Neural cell (in vitro differentiated cells): ENCODE results near the gene VIP. TPM values are rescaled to one million over a fixed set of nuclear protein-coding genes. Genes with fewer than 3 reads are reported as not detected.
A peak's percentile ranks its signal among the peaks of the same experiment; 100 is the strongest.

Experiments used
- H2AFZ ChIP-seq: fragments of 200-600, 300-800 bp; sonication (generic), shearing (Covaris generic); 2 replicates; pipeline ENCODE4 v1.6.0; 2014; ENCODE audit warnings: low read depth, mild to moderate bottlenecking, antibody characterized with exemption, low read length, moderate library complexity
- H3F3A ChIP-seq: fragments of 200-600 bp; shearing (Covaris generic); 2 replicates; pipeline ENCODE4 v1.6.1; 2016; ENCODE audit warnings: mild to moderate bottlenecking, moderate library complexity, mixed read lengths, antibody characterized with exemption, low read length; ENCODE audit not compliant: insufficient read depth, poor library complexity, severe bottlenecking
- H3K27ac ChIP-seq: fragments of 200-600, 300-800 bp; sonication (generic), shearing (Covaris generic); 2 replicates; pipeline ENCODE4 v1.5.1; 2014; ENCODE audit warnings: mild to moderate bottlenecking, low read length, moderate library complexity
- H3K27me3 ChIP-seq: fragments of 300-800, 200-600 bp; sonication (generic), shearing (Covaris generic); 2 replicates; pipeline ENCODE4 v1.6.0; 2014; ENCODE audit warnings: mild to moderate bottlenecking, low read depth, low read length, moderate library complexity; ENCODE audit not compliant: insufficient read depth
- H3K36me3 ChIP-seq: fragments of 300-800, 200-600 bp; sonication (generic), shearing (Covaris generic); 2 replicates; pipeline ENCODE4 v1.5.1; 2014; ENCODE audit warnings: mild to moderate bottlenecking, antibody characterized with exemption, low read length, moderate library complexity; ENCODE audit not compliant: insufficient read depth
- H3K4me2 ChIP-seq: fragments of 300-800, 200-600 bp; sonication (generic), shearing (Covaris generic); 2 replicates; pipeline ENCODE4 v1.6.0; 2014; ENCODE audit warnings: mild to moderate bottlenecking, low read length
- H3K4me3 ChIP-seq: fragments of 300-800, 200-600 bp; sonication (generic), shearing (Covaris generic); 2 replicates; pipeline ENCODE4 v1.5.1; 2014; ENCODE audit warnings: mild to moderate bottlenecking, low read length, moderate library complexity
- H3K79me2 ChIP-seq: fragments of 200-600 bp; shearing (Covaris generic); replicated peaks from 2 replicates; pipeline ENCODE4 v1.6.0; 2014; ENCODE audit warnings: mild to moderate bottlenecking, low read length, moderate library complexity; ENCODE audit not compliant: insufficient read depth
- H3K9ac ChIP-seq: fragments of 300-800, 200-600 bp; sonication (generic), shearing (Covaris generic); 2 replicates; pipeline ENCODE4 v1.6.1; 2016; ENCODE audit warnings: mild to moderate bottlenecking, low read length, mixed read lengths
- H3K9me2 ChIP-seq: fragments of 200-600 bp; shearing (Covaris generic); 2 replicates; pipeline ENCODE4 v1.6.1; 2016; ENCODE audit warnings: mild to moderate bottlenecking, low read length, mixed read lengths; ENCODE audit not compliant: insufficient read depth
- H3K9me3 ChIP-seq: fragments of 200-600, 300-800 bp; sonication (generic), shearing (Covaris generic); 2 replicates; pipeline ENCODE4 v1.6.1; 2016; ENCODE audit warnings: mild to moderate bottlenecking, mixed run types, low read length, moderate library complexity, mixed read lengths
- H4K20me1 ChIP-seq: fragments of 200-600 bp; shearing (Covaris generic); 2 replicates; pipeline ENCODE4 v1.6.1; 2016; ENCODE audit warnings: mild to moderate bottlenecking, mixed run types; ENCODE audit not compliant: insufficient read depth
- CTCF ChIP-seq: fragments of 450-650 bp; IDR thresholded peaks from 2 replicates; pipeline ENCODE4 v1.5.1; 2014; ENCODE audit warnings: antibody characterized with exemption, mild to moderate bottlenecking, moderate library complexity; ENCODE audit not compliant: poor library complexity, severe bottlenecking
- EP300 ChIP-seq: fragments of 450-650 bp; conservative IDR thresholded peaks from 2 replicates; pipeline ENCODE4 v1.6.1; 2014; ENCODE audit warnings: antibody characterized with exemption, mild to moderate bottlenecking, moderate library complexity; ENCODE audit not compliant: poor library complexity, severe bottlenecking
- EZH2 ChIP-seq: fragments of 200-600, 300-800 bp; shearing (Covaris generic), sonication (generic); IDR thresholded peaks from 2 replicates; pipeline ENCODE4 v1.6.1; 2014; ENCODE audit warnings: antibody characterized with exemption, low read length, borderline replicate concordance, mild to moderate bottlenecking; ENCODE audit not compliant: insufficient read depth, poor library complexity, severe bottlenecking
- MXI1 ChIP-seq: fragments of 450-650 bp; conservative IDR thresholded peaks from 2 replicates; pipeline ENCODE4 v1.6.1; 2014; ENCODE audit warnings: antibody characterized with exemption, mild to moderate bottlenecking; ENCODE audit not compliant: poor library complexity, severe bottlenecking
- POLR2AphosphoS5 ChIP-seq: IDR thresholded peaks from 2 replicates; pipeline ENCODE4 v1.6.1; 2012
- RAD21 ChIP-seq: fragments of 450-650 bp; conservative IDR thresholded peaks from 2 replicates; pipeline ENCODE4 v1.6.1; 2014; ENCODE audit warnings: antibody characterized with exemption, mild to moderate bottlenecking, moderate library complexity
- REST ChIP-seq: IDR thresholded peaks from 2 replicates; pipeline ENCODE4 v1.6.1; 2012; ENCODE audit warnings: borderline replicate concordance
- SMC3 ChIP-seq: fragments of 450-650 bp; conservative IDR thresholded peaks from 2 replicates; pipeline ENCODE4 v1.6.1; 2014; ENCODE audit warnings: antibody characterized with exemption, mild to moderate bottlenecking, moderate library complexity; ENCODE audit not compliant: poor library complexity
- TAF1 ChIP-seq: IDR thresholded peaks from 2 replicates; pipeline ENCODE4 v1.6.1; 2012; ENCODE audit warnings: low read depth
- polyA plus RNA-seq: library from polyadenylated mRNA; depleted of rRNA; stranded (reverse); fragments of >200 nt; gene quantifications from 2 replicates; pipeline ENCODE4 v1.2.3, GENCODE V29; 2014

VIP gene
- polyA plus RNA-seq, 1 donor from 2014 or later: 0.63 TPM

GRCh38 chr6:152748843-152749242 is 1.8 kb upstream of the VIP start:
- Histone ChIP-seq H3K79me2 (no peaks in the 10 kb centered on the region), H3K9me3 (no peaks in the 10 kb centered on the region), H3K9me2 (no peaks in the 10 kb centered on the region), H3K27ac (no peak overlapping the region), H3K27me3 (no peaks in the 10 kb centered on the region), H4K20me1 (no peaks in the 10 kb centered on the region), H3K4me3 (no peak overlapping the region), H3K4me2 (no peak overlapping the region), H3F3A (no peaks in the 10 kb centered on the region), H3K9ac (no peak overlapping the region), H2AFZ (no peak overlapping the region), H3K36me3 (no peaks in the 10 kb centered on the region)
- TF ChIP-seq CTCF (peak; percentile 62), SMC3 (peak; percentile 72), RAD21 (peak; percentile 71), POLR2AphosphoS5 (no peak), MXI1 (no peak)

DNA sequence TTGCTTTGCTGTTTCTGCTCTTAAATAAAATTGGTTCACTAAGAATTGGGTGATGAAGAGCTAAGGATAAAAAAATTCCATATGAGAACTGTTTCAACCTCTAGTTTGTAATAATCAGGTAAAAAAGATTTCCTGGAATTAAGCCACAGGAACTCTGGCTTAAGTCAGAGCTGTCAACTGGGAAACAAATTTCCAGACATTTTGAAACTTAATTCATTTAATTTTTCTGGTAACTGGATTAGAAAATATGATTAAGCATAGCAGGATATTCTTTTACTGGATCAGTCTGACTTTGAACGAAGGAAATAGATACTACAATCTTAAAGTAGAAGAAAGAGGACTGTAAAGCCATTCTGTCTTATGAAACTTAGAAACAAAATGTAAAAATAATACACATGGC is 1.3 kb upstream of the VIP start:
- TF ChIP-seq TAF1: no peak
- TF ChIP-seq EP300: no peak
- TF ChIP-seq CTCF: no peak
- TF ChIP-seq REST: no peak
- no peak for TF ChIP-seq RAD21
- no peak for TF ChIP-seq SMC3
- no peak for TF ChIP-seq POLR2AphosphoS5
- TF ChIP-seq EZH2: no peak
- no peak for TF ChIP-seq MXI1
- H3K36me3 ChIP-seq: no peaks in the 10 kb centered on the region
- H3K9me2 ChIP-seq: no peaks in the 10 kb centered on the region
- H4K20me1 ChIP-seq: no peaks in the 10 kb centered on the region
- no peak overlapping the region for H3K27ac ChIP-seq
- no peak overlapping the region for H2AFZ ChIP-seq
- H3K4me3 ChIP-seq: no peak overlapping the region
- H3K4me2 ChIP-seq: no peak overlapping the region
- H3K79me2 ChIP-seq: no peaks in the 10 kb centered on the region
- no peak overlapping the region for H3K9ac ChIP-seq
- no peaks in the 10 kb centered on the region for H3F3A ChIP-seq
- H3K9me3 ChIP-seq: no peaks in the 10 kb centered on the region
- no peaks in the 10 kb centered on the region for H3K27me3 ChIP-seq
